GM18858 (cell line): ENCODE data around the gene LSR.
"Not testable (repeated sequence)": the region's sequence is repeated elsewhere in the genome, so short reads cannot be mapped to it uniquely, and the experiment has no call there.

Experiments
- ATAC-seq: cut with Tn5 transposase; IDR thresholded peaks from one replicate; pipeline ENCODE4 v1.9.1; 2021; ENCODE audit not compliant: unreplicated experiment

Gene LSR

DNA sequence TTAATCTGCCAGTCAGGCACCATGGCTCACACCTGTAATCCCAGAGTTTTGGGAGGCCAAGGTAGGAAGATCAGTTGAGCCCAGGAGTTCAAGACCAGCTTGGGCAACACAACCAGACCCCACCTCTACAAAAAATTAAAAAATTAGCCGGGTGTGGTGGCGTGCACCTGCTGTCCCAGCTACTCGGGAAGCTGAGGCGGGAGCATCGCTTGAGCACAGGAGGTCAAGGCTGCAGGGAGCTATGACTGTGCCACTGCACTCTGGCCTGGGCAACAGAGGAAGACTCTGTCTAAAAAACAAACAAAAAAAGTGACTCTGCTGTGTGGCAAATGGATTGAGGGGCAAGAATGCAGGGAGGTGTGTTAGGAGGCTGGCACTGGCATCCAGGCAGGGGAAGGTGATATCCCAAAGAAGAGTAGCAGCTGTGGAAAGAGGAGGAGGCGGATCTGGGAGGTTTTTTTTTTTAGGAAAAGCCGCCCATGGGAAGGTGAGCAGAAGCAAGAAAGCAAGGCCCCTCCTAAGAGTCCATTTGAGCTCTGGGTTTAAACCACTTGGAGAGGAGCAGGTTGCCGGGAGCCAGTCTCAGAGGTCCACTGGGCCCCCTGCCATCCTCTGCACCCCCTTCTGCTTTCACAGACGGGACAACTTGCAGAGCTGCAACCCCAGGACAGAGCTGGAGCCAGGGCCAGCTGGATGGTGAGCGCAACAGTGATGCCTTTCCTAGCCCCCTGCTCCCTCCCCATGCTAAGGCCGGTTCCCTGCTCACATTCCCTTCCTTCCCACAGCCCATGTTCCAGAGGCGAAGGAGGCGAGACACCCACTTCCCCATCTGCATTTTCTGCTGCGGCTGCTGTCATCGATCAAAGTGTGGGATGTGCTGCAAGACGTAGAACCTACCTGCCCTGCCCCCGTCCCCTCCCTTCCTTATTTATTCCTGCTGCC lies 35.6 kb downstream of the LSR start:
- ATAC-seq: no peak

DNA sequence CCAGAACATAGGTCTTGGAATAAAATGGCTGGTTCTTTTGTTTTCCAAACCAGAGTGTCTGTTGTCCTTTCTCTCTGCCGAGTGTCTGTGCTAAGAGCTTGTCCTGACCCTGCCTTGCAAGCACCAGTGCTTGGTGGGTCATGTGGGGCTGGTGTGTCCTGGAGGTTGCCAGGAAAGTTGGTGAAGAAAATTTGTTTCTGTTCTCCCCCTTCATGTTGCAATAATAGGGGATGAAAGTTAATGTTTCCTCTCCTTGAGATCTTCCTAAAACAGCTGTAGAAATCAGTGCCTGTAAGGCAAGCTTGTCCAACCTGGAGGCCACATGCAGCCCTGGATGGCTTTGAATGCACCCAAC lies 36.3 kb downstream of the LSR start:
- ATAC-seq: no peak

GRCh38 chr19:35285465-35285864 lies 36.7 kb downstream of the LSR start:
- not testable (repeated sequence) for ATAC-seq

GRCh38 chr19:35286101-35286500 lies 37.3 kb downstream of the LSR start:
- ATAC-seq: not testable (repeated sequence)

DNA sequence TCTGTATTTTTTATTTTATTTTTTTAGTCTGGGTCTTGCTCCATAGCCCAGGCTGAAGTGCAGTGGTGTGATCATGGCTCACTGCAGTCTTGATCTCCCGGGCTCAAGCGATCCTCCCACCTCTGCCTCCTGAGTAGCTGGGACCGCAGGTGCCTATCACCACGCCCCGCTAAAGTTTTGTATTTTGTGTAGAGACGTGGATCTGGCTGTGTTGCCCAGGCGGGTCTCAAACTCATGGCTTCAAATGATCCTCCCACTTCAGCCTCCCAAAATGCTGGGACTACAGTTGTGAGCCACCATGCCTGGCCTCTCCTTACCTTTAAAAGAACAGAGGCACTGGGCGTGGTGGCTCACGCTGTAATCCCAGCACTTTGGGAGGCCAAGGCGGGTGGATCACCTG lies 38.9 kb downstream of the LSR start:
- no peak for ATAC-seq

DNA sequence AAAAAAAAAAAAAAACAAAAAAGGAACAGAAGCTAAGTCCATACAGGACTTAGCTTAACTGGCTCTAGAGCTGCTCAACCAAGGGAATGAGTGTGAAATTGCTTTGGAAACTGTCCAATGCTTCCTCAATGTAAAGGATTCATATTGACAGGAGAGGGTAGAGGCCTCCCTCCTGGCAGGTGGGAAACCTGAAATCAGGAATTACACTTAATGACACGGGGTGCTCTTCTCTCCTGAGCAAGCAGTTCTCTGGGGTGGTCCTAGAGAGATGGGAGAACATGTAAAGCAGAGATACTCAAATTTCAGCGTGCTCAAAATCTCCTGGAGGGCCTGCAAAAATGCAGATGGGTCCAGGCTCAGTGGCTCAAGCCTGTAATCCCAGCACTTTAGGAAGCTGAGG lies 39.5 kb downstream of the LSR start:
- ATAC-seq: no peak

GRCh38 chr19:35288906-35289305 lies 40.1 kb downstream of the LSR start:
- no peak for ATAC-seq

DNA sequence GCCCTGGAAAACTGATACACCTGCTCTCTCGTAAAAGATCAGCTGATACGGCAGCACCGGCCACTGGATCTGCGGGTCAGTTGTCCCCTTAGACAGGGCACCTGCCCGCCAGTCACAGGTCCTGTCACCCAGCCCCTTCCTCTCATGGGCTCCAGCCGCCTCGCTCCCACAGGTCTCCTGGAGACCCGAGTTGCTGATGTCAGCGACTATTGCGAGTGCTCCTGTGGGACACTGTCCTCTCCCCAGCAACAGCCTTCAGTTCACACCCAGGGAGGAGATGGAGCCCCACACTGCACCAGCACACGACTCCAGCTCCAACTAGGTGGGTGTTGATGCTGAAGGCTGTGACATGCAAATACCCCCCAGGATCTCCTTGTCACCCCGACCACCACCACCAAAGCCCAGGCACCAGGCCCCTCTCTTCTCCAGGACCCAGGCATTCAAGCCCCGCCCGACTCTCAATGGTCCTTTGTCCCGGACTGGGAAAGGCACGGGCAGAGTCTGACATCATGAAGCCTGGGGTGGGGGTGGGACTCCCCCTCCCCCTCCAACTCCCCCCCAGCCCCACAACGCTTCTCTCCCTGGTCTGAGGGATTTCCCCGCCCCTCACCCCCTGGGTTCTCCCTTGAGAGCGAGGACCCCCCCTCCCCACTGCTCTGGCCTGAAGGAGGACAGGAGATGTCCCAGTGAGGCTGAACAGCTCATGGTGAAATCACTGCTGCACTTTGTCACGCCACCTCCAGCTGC lies 41.8 kb downstream of the LSR start:
- no peak for ATAC-seq

- no peak for ATAC-seq
These were observed 42.5 kb downstream of the LSR start for GRCh38 chr19:35291259-35291658.

DNA sequence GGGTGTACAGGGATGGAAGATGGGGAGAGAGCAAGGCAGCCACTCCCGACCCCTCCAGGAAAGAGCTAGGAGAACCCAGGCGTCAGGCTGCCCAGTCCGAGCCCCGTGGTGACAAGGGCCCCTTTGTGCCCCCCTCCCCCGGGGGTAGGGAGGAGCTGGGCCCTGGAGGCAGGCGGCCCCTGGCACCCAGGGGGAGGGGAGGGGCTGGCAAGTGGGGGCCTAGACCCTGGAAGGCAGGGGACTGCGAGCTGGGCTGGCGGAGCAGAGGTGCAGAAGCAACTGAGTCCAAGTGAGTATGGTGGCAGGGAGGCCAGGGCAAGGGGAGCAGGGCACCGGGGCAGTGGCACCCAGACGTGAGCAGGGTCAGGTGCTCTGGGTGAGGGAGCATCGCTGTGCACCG lies 43.1 kb downstream of the LSR start, which contains the start of gene MAG:
Gene MAG, plus strand, starts transcription at position 246 of the 400 bp plus-strand sequence. CDS start 3,248 bp downstream, outside the sequence.
- no peak for ATAC-seq

DNA sequence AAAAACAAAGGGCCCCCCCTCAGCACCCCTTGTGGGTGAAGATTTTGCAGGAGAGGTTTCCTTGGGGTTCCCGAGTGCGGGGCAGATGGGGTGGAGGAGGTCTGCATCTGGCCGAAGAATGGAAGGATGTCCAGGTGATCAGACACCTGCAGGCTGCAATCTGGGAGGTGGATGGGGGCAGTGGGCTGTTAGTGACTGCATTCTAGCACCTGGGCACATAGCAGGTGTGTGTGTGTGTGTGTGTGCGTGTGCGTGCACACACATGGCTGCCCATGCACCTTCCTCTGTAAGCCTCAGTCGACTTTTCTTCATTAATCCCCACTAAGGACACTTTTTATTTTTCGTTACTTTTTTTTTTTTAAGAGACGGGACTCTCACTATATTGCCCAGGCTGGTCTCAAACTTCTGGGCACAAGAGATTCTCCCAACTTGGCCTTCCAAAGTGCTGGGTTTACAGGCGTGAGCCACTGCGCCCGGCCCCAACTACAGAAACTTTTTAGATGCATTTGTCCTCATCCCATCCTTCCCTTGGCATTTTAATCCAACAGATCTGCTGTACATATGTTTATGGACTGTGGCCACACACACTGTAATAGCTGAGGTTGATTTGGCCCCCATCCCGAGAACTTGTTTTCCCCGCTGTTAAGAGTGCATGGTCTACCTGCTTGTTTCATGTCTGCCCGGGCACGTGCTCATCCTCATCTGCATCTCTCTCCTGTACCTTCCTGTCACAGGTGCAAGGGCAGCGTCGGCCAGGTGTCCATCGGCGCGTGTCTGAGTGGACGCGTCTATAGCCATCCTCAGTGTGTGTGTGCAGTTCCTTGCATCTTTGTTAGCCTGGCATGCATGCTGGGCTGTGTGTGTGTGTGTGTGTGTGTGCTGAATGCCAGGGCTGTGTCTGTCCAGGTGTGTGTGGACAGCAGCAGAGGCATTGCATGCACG lies 43.9 kb downstream of the LSR start:
- no peak for ATAC-seq

- no peak for ATAC-seq
These were observed 44.5 kb downstream of the LSR start for GRCh38 chr19:35293363-35293739.

DNA sequence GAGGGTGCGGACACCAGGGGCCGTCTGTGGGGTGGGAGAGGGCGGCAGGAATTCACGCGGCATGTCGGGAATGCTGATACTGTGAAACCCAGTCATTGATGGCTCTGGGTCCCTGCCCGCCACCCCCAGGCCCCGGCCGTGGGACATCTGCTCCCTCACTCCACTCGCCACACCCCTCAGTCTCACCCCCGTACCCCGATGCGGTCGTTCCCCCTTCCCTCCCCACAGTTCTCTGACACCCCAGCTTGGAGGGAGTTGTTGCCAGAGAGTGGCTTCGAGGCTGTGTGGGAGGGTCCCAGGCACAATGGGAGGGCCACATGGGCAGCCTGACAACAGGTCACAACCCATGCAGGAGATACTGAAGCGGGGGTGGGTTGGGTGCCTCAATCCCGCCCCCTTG lies 45.0 kb downstream of the LSR start:
- ATAC-seq: no peak

DNA sequence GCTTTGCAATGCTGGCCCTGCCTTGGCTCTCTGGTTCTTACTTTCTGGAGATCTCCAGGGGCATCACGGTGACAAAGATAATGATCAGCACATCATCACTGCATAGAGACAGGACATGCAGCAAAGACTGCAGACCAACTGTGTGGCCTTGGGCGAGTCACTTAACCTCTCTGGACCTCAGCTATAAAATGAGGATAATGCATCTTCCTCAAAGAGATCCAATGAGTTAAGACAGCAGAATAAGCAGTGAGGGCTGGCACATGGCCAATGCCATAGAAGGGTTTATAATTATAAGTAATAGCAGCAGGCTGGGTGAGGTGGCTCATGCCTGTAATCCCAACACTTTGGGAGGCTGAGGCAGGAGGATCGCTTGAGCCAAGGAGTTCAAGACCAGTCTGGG lies 45.5 kb downstream of the LSR start:
- no peak for ATAC-seq

DNA sequence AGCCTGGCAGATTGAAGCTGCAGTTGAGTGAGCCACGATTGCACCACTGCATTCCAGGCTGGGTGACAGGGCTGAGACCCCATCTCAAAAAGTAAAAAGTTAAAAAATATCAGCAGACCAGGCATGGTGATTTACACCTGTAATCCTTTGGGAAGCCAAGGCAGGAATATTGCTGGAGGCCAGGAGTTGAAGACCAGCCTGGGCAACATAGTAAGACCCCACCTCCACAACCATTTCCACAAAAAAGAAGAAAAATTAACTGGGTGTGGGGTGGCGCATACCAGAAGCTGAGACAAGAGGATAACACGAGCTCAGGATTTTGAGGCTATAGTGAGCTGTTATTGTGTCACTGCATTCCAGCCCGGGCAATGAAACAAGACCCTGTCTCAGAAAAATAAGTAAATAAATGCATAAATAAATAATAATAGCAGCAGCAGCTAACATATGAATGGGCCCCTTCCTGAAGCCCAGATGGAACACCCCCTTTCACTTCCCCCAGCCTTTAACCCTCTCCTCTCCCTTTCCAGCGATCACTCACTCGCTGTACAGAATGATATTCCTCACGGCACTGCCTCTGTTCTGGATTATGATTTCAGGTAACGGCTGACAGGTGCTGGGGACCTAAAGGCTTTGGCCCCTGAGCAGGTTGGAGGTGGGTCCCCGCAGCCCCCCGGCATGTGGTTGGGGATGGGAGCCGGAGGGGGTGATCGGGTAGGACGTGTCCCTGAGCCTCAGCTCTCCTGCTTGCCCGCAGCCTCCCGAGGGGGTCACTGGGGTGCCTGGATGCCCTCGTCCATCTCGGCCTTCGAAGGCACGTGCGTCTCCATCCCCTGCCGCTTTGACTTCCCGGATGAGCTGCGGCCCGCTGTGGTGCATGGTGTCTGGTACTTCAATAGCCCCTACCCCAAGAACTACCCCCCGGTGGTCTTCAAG lies 46.3 kb downstream of the LSR start:
- no peak for ATAC-seq

GRCh38 chr19:35295792-35296462 lies 47.1 kb downstream of the LSR start:
- no peak for ATAC-seq

- ATAC-seq: no peak
These were observed 48.1 kb downstream of the LSR start for GRCh38 chr19:35296644-35297514.

DNA sequence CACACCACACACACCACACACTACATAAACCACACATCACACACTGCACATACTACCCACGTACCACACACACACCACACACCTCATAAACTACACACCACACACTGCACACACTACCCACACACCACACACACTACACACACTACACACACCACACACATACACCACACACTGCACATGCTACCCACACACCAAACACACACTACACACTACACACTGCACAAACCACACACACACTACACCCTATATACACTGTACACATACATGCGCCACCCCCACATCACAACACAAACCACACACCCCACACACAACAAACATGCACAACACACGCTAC lies 48.7 kb downstream of the LSR start:
- ATAC-seq: no peak

DNA sequence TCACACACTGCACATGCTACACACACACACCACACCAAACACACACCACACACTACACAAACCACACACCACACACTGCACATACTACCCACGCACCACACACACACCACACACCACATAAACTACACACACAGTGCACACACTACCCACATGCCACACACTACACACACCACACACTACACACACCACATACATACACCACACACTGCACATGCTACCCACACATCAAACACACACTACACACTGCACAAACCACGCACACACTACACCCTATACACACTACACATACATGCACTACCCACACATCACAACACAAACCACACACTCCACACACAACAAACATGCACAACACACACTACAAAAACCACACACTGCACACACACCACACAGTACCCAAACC lies 49.1 kb downstream of the LSR start:
- no peak for ATAC-seq
